Activated naive CD8-positive, alpha-beta T cell treated with anti-CD3 and anti-CD28 coated beads for 36 hours (primary cell): Measurements from ENCODE around the gene DPP6. TPM values are rescaled to one million over a fixed set of nuclear protein-coding genes. Genes with fewer than 3 reads are reported as not detected.
"Not testable (repeated sequence)": the region's sequence is repeated elsewhere in the genome, so short reads cannot be mapped to it uniquely, and the experiment has no call there.

Experiments used
- DNase-seq: peaks from one replicate; pipeline ENCODE4 v3.0.0; 2021
- H3K27ac Mint-ChIP-seq: one replicate; pipeline ENCODE4 v1.8.0; 2022; ENCODE audit warnings: mild to moderate bottlenecking, moderate library complexity, mixed read lengths
- H3K27me3 Mint-ChIP-seq: one replicate; pipeline ENCODE4 v1.8.0; 2022; ENCODE audit warnings: mild to moderate bottlenecking, mixed read lengths
- H3K36me3 Mint-ChIP-seq: one replicate; pipeline ENCODE4 v1.8.0; 2021; ENCODE audit warnings: mild to moderate bottlenecking, mixed read lengths
- H3K4me1 Mint-ChIP-seq: one replicate; pipeline ENCODE4 v1.8.0; 2021; ENCODE audit warnings: mixed read lengths
- H3K4me3 Mint-ChIP-seq: one replicate; pipeline ENCODE4 v1.8.0; 2022; ENCODE audit warnings: mild to moderate bottlenecking, moderate library complexity, mixed read lengths
- H3K9me3 Mint-ChIP-seq: one replicate; pipeline ENCODE4 v1.8.0; 2022; ENCODE audit warnings: mixed read lengths
- total RNA-seq, 2 experiments: library from RNA; stranded (reverse); gene quantifications; one replicate each; pipeline ENCODE4 v1.2.3, GENCODE V29; 2021

Gene DPP6
- not detected for total RNA-seq

GRCh38 chr7:154051643-154052529, at the start of gene DPP6:
TSS of gene DPP6 (plus strand) at chr7:154052398.
- not testable (repeated sequence) for H3K4me3 Mint-ChIP-seq, H3K36me3 Mint-ChIP-seq, DNase-seq, H3K4me1 Mint-ChIP-seq, H3K27ac Mint-ChIP-seq, H3K9me3 Mint-ChIP-seq
- H3K27me3 Mint-ChIP-seq: peaks cover 23% of the 10 kb centered on the region

DNA sequence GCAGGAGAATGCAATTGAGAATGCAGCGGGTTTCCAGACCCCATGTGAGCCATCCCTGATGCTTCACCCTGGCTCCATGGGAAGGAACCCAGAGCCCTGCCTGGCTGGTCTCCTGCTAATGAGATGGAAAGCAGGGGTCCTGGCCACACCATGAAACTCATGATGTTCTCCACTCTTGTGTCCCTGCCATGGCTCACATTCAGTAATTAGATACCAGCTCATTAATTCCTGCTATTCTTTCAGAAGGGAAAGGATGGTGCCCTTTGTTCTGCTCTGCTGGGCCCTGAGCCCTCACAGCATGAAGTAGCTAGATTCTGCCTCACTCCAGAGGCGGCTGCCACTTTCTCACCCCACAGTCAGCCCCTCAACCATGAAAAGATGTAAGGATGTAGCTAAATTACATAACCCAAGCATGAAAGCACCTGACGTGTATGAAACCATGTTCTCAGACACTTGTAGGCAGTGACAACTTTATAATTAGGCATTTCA, 42.7 kb upstream of the DPP6 start:
- H3K4me3 Mint-ChIP-seq, DNase-seq, H3K27ac Mint-ChIP-seq, H3K36me3 Mint-ChIP-seq, H3K4me1 Mint-ChIP-seq, H3K9me3 Mint-ChIP-seq, H3K27me3 Mint-ChIP-seq: not testable (repeated sequence)

GRCh38 chr7:154010726-154011568, 41.3 kb upstream of the DPP6 start:
- not testable (repeated sequence) for H3K36me3 Mint-ChIP-seq, DNase-seq

DNA sequence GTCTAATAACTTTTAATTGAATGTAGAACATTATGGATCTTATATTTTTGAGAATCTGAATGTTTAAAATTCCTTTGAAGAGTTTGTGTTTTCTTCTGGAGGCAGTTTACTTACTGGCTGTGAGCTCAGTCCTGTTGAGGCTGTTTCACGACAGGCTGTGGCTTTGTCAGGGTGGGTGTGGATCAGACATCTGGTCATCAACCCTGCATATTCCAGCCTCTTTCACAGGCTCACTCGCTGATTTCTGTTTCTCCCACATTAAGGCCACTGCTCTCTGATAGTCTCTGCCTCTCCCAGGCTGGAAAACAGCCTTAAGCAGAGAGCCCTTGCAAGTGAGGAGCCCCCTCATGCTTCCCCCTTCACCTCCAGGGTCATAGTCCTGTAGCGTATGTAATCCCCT, 39.4 kb upstream of the DPP6 start:
- DNase-seq, H3K9me3 Mint-ChIP-seq, H3K36me3 Mint-ChIP-seq, H3K27me3 Mint-ChIP-seq, H3K4me3 Mint-ChIP-seq, H3K4me1 Mint-ChIP-seq, H3K27ac Mint-ChIP-seq: not testable (repeated sequence)

More at GRCh38 chr7:154010726-154011568, 41.3 kb upstream of the DPP6 start:
- H3K27ac Mint-ChIP-seq, H3K9me3 Mint-ChIP-seq, H3K27me3 Mint-ChIP-seq, H3K4me3 Mint-ChIP-seq, H3K4me1 Mint-ChIP-seq: not testable (repeated sequence)

DNA sequence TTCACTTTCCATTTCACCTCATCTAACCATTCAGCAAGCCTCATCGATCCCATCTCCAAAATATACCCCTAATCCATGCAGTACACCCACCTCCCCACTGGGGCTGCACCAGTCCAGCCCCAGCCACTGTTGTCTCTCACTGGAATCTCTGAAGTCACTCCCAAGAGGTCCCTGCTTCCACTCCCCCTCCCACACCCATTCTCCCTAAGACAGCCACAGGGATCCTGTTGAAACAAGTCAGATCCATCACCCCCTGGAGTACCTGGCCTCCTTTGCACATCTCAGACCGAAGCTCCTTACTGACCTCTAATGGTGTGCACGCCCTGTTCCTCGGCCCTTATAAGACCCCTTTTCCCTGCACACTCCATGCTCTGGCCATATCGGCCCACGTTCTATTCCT, 36.6 kb upstream of the DPP6 start:
- not testable (repeated sequence) for H3K36me3 Mint-ChIP-seq, H3K27me3 Mint-ChIP-seq, H3K4me1 Mint-ChIP-seq, H3K27ac Mint-ChIP-seq, DNase-seq, H3K4me3 Mint-ChIP-seq, H3K9me3 Mint-ChIP-seq

- not testable (repeated sequence) for H3K36me3 Mint-ChIP-seq, H3K4me3 Mint-ChIP-seq, H3K4me1 Mint-ChIP-seq, H3K9me3 Mint-ChIP-seq, H3K27ac Mint-ChIP-seq, DNase-seq, H3K27me3 Mint-ChIP-seq
Observed at GRCh38 chr7:154018354-154018753, 33.8 kb upstream of the DPP6 start.

DNA sequence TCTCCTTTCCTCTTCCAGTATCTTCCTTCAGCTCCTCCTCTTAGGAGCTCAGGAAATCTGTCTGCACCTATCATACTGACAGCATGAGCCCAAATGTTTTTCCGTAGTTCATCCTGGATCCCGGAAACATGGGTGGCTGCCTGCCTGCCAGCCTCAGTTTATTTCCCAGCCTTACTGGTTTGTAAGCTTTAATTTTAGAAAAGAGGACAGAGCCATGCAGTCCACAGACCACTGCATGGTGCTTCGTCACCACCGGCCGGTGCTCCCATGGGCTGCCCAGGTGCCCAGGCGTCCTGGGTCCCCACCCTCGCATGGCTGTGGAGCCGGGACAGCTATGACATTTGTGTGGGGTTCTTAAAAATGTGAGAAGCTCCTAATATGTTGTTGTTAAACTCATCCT, 24.4 kb upstream of the DPP6 start:
- not testable (repeated sequence) for H3K36me3 Mint-ChIP-seq, H3K27ac Mint-ChIP-seq, H3K27me3 Mint-ChIP-seq, DNase-seq, H3K9me3 Mint-ChIP-seq, H3K4me3 Mint-ChIP-seq, H3K4me1 Mint-ChIP-seq

GRCh38 chr7:154030476-154031080, 21.6 kb upstream of the DPP6 start:
- H3K36me3 Mint-ChIP-seq, H3K9me3 Mint-ChIP-seq, H3K4me1 Mint-ChIP-seq, H3K27ac Mint-ChIP-seq, H3K4me3 Mint-ChIP-seq, H3K27me3 Mint-ChIP-seq, DNase-seq: not testable (repeated sequence)

DNA sequence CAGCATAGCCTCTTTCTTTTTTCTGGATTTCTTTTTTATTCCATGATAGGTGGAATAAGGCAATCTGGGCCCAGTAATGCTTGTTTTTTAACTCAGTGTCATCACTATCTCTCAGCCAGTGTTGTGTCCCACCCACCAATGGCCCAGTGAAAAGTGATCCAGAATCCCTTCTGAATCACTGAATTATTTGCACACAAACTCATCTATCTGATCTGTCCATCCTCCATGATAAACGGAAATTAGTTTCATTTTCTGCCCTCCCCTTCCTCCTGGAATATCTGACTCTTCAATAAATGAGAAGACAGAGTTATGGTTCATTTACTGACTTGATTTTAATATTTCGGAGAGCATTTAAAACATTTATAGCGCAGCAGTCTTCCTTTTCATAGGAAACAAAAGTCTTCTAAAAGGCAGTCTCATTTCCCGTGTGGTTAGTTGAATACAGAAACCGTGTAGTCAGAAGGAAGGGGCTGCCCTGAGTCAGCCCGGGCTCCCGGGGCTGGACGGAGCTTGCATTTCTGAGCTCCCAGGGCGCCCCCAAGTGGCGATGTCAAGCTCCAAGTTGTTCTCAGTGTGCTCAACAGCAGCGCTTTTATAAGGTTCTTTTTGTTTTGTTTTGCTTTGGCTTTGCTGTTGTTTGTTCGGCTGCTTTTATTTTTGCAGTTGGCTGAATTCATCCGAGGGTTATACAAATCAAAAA, 12.6 kb upstream of the DPP6 start:
- not testable (repeated sequence) for H3K27me3 Mint-ChIP-seq, H3K9me3 Mint-ChIP-seq, H3K4me1 Mint-ChIP-seq, H3K36me3 Mint-ChIP-seq, H3K4me3 Mint-ChIP-seq, H3K27ac Mint-ChIP-seq
- peak; percentile 50 for DNase-seq

DNA sequence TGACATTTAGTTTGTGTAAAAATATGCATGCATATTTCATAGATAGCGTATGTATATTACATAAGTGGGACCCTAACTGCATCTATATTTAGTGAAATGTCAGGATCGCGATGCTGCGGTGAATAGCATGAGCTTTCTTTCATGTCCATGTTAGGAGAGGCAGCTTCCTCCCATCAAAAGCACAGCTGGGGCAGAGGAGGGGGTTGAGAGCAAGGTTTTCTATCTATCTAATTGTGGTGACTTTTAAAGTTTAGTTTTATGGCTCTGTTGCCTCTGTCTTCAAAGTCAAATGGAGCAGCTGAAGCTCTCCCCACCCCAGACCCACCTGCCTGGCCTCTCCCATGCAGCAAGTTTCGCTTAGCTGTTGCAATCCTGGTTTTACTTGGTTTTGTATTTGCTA, 1.8 kb upstream of the DPP6 start:
- H3K36me3 Mint-ChIP-seq, H3K9me3 Mint-ChIP-seq, H3K4me3 Mint-ChIP-seq, H3K27ac Mint-ChIP-seq, H3K4me1 Mint-ChIP-seq, DNase-seq: not testable (repeated sequence)
- peaks cover 18% of the 10 kb centered on the region for H3K27me3 Mint-ChIP-seq

GRCh38 chr7:154051006-154051642, 1.1 kb upstream of the DPP6 start:
- not testable (repeated sequence) for H3K4me3 Mint-ChIP-seq, H3K9me3 Mint-ChIP-seq, H3K4me1 Mint-ChIP-seq, H3K36me3 Mint-ChIP-seq, H3K27ac Mint-ChIP-seq, DNase-seq
- peaks cover 18% of the 10 kb centered on the region for H3K27me3 Mint-ChIP-seq

DNA sequence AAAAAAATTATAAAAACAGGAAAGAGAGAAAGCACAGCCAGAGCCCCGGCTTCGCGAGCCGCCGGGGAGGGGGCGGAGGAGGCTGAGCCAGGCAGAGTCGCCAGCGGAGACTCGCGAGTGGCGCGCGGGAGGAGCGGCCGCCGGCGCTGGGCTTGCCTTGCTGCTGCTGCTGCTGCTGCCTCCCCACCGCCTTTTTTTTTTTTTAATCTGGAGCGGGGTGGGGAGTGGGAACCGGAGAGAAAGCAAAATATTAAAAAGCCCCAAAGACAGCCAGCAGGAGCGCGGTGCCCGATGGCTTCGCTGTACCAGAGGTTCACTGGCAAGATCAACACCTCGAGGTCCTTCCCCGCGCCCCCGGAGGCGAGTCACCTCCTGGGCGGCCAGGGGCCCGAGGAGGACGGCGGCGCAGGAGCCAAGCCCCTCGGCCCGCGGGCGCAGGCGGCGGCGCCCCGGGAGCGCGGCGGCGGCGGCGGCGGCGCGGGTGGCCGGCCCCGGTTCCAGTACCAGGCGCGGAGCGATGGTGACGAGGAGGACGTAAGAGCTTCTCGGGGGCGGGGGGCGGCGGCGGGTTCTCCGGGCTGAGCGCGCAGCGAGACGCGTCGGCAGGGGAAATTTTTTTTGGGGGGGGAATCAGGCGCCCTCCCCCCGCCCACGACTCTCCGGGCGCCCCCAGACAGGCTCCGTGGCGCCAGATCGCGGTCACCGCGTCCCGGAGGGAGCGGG, 493 bp downstream of the DPP6 start:
- not testable (repeated sequence) for H3K4me3 Mint-ChIP-seq, H3K36me3 Mint-ChIP-seq, H3K27ac Mint-ChIP-seq, H3K4me1 Mint-ChIP-seq, H3K9me3 Mint-ChIP-seq, DNase-seq
- H3K27me3 Mint-ChIP-seq: peaks cover 23% of the 10 kb centered on the region

DNA sequence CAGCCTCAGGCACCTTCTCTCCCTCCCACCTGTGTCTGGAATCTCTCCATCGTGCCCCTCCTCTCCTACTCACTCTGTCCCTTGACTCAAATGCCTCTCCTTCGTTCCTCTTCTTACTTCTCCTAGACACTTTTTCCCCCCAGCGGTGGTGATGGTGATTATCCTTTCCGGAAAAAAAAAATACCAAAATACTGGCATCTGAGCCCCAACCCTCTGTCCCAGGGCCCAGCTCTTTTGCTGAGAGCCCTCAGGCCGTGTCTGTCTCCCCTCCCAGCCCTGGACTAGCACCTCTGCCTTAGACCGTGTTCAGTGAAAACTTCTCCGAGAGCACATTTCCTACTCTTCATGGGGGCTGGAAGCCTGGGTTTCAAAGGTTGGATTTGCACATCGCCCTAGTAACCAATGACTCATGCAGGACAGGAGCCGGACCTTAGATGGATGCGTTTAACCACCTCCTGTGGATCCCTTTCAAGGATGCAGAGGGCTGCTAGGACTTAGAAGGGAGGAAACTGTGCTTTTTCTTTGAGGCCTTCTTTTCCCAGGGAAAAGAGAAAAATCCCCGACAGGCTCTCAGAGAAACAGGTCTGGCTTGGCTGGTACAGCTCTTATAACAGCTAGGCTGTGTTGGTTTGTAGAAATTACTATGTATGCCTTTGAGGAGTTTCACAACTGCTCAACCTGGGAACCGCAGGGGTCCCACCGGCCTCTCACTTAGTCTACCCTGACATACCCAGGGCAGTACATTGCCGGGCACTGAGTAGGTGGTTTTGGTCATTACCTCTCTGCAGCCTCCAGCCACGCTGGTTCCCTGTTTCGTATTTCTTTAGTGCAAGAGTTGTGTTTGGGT, 1.5 kb downstream of the DPP6 start:
- H3K9me3 Mint-ChIP-seq, DNase-seq, H3K4me1 Mint-ChIP-seq, H3K36me3 Mint-ChIP-seq, H3K27ac Mint-ChIP-seq, H3K4me3 Mint-ChIP-seq: not testable (repeated sequence)
- peaks cover 23% of the 10 kb centered on the region for H3K27me3 Mint-ChIP-seq
